RKO (cell line): ENCODE results near the gene UQCRHL.
"Not testable (repeated sequence)": the region's sequence is repeated elsewhere in the genome, so short reads cannot be mapped to it uniquely, and the experiment has no call there.

Experiments
- DNase-seq: peaks from one replicate; pipeline ENCODE4 v3.0.0-alpha.2; 2016; ENCODE audit warnings: low spot score

The UQCRHL gene

GRCh38 chr1:15807549-15807948, at the start of gene UQCRHL:
TSS of gene UQCRHL (minus strand) at chr1:15807649. CDS start at chr1:15807649, 0 bp downstream.
- not testable (repeated sequence) for DNase-seq

GRCh38 chr1:15856888-15857287, 49.4 kb upstream of the UQCRHL start:
- no peak for DNase-seq

- DNase-seq, result no peak
These were observed 45.4 kb upstream of the UQCRHL start for GRCh38 chr1:15852828-15853302.

- no peak for DNase-seq
These were observed 44.8 kb upstream of the UQCRHL start for GRCh38 chr1:15852036-15852827.

- no peak for DNase-seq
These were observed 44.0 kb upstream of the UQCRHL start for GRCh38 chr1:15851210-15852035.

GRCh38 chr1:15850471-15851001, 43.1 kb upstream of the UQCRHL start:
- no peak for DNase-seq

GRCh38 chr1:15849775-15850324, 42.4 kb upstream of the UQCRHL start:
- peak; percentile 71 for DNase-seq

GRCh38 chr1:15848929-15849774, 41.7 kb upstream of the UQCRHL start:
- peak; percentile 92 for DNase-seq

- DNase-seq, result no peak
These were observed 40.9 kb upstream of the UQCRHL start for GRCh38 chr1:15848143-15848928.

GRCh38 chr1:15847893-15848142, 40.4 kb upstream of the UQCRHL start:
- DNase-seq, result no peak

GRCh38 chr1:15847100-15847892, 39.8 kb upstream of the UQCRHL start, which contains the start of gene SPEN:
TSS of gene SPEN (plus strand) at chr1:15847707. CDS start at chr1:15848068, 361 bp downstream.
- DNase-seq, result peak; percentile 96

GRCh38 chr1:15846056-15846455, 38.6 kb upstream of the UQCRHL start:
- DNase-seq, result not testable (repeated sequence)

- no peak for DNase-seq
These were observed 36.5 kb upstream of the UQCRHL start for GRCh38 chr1:15843826-15844572.

GRCh38 chr1:15838721-15839120, 31.3 kb upstream of the UQCRHL start:
- no peak for DNase-seq

- no peak for DNase-seq
These were observed 30.5 kb upstream of the UQCRHL start for GRCh38 chr1:15837931-15838330.

- DNase-seq, result no peak
These were observed 29.6 kb upstream of the UQCRHL start for GRCh38 chr1:15836772-15837669.

GRCh38 chr1:15836511-15836771, 29.0 kb upstream of the UQCRHL start:
- DNase-seq, result not testable (repeated sequence)

GRCh38 chr1:15835741-15836510, 28.5 kb upstream of the UQCRHL start:
- DNase-seq, result peak; percentile 99
